Measurements from ENCODE around the gene GABARAPL2. TPM values are rescaled to one million over a fixed set of nuclear protein-coding genes. Genes with fewer than 3 reads are reported as not detected.

Gene GABARAPL2, protein sequence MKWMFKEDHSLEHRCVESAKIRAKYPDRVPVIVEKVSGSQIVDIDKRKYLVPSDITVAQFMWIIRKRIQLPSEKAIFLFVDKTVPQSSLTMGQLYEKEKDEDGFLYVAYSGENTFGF
- 86.7 TPM for polyA plus RNA-seq (2013, experiment 1 of 2)
- 91.2 TPM for polyA plus RNA-seq (2013, experiment 2 of 2)

DNA sequence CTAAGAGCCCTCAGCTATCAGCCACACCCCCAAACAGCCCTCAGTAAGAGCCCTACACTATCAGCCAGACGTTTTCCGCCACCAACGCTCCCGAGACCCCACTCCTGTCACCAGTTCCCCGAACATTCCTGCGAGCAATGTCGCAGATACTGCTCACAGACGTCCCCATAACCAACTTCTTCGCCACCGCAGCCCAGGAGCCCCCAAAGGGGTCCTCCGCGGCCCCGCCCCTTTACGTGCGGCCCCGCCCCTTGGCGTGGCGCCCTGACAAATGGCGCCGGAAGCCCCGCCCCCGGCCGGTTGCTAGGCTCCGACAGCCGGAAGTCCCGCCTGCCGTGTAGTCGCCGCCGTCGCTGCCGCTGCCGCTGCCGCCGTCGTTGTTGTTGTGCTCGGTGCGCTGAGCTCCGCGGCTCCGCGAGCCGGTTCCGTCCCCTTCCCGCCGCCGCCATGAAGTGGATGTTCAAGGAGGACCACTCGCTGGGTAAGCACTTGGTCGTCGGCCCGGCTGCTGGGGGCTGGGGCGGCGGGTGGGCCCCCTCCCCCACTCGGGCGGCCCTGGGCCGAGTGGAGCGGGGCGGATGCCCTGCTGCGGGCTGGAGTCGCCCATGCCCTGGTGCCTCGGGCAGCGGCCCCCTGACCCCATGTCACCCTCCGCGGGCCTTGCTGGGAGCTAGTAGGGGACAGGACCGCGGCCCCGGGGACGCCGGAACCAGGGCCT lies at the start of gene GABARAPL2:
Gene GABARAPL2, plus strand, starts transcription at position 340 of the 718 bp plus-strand sequence. Its CDS starts 108 bp downstream, at position 448.
- H3K18ac ChIP-seq (ENCODE audit: low read depth in 1 of 2, low read length in 2 of 2), result peak within 1 kb of the TSS; percentile 97 to 98
- H3K9me3 ChIP-seq (ENCODE audit: control insufficient read depth, low read length), result no peaks in the 10 kb centered on the region
- DNase-seq, result peak; percentile 84
- H3K27ac ChIP-seq (ENCODE audit: low read length, poor library complexity, severe bottlenecking), result no peak within 1 kb of the TSS
- H2AFZ ChIP-seq (ENCODE audit: low read depth, low read length), result peak within 1 kb of the TSS; percentile 98
- peaks cover 0 to 11% of the 10 kb centered on the region in 2 experiments for H3K27me3 ChIP-seq (ENCODE audit: control insufficient read depth in 1 of 2, insufficient read depth in 1 of 2, low read length in 2 of 2)
- peak within 1 kb of the TSS; percentile 9 to 82 for H3K14ac ChIP-seq (ENCODE audit: low read length in 2 of 2)
- H3K23ac ChIP-seq (ENCODE audit: low read length in 2 of 2), result peak within 1 kb of the TSS in 1 of 2 experiments; percentile 90
- peak within 1 kb of the TSS; percentile 67 for H2BK120ac ChIP-seq (ENCODE audit: low read depth, low read length)
- peaks cover 6% of the 10 kb centered on the region for H3K4me1 ChIP-seq (ENCODE audit: control insufficient read depth, insufficient read depth, low read depth, low read length)
- peak within 1 kb of the TSS; percentile 33 for H2BK15ac ChIP-seq (ENCODE audit: low read depth, poor library complexity, severe bottlenecking)
- peaks cover 20 to 38% of the 10 kb centered on the region in 2 experiments for H3K36me3 ChIP-seq (ENCODE audit: control insufficient read depth in 1 of 2, insufficient read depth in 2 of 2, low read depth in 1 of 2, low read length in 2 of 2)
- H3K79me1 ChIP-seq (replicated peaks; ENCODE audit: low read length, poor library complexity, severe bottlenecking), result peaks cover 34% of the 10 kb centered on the region
- H3K4me2 ChIP-seq (ENCODE audit: low read length, poor library complexity, severe bottlenecking), result peak within 1 kb of the TSS; percentile 97
- H4K8ac ChIP-seq (ENCODE audit: low read length), result peak within 1 kb of the TSS; percentile 69
- H3K9ac ChIP-seq (ENCODE audit: low read length), result peak within 1 kb of the TSS; percentile 91
- H2BK12ac ChIP-seq (ENCODE audit: low read length in 2 of 2), result peak within 1 kb of the TSS; percentile 33 to 87
- WGBS, result under 1% methylated on average over 68 of the region's 69 CpGs
- no peak within 1 kb of the TSS for H2BK5ac ChIP-seq (ENCODE audit: low read depth, low read length, poor library complexity, severe bottlenecking)
- peak within 1 kb of the TSS; percentile 89 to 99 for H3K4me3 ChIP-seq (ENCODE audit: insufficient read depth in 1 of 2, low read depth in 1 of 2, low read length in 2 of 2)
- peak within 1 kb of the TSS; percentile 87 for H4K91ac ChIP-seq (ENCODE audit: low read length)
- peak within 1 kb of the TSS; percentile 40 to 89 for H3K4ac ChIP-seq (ENCODE audit: low read depth in 1 of 2, low read length in 2 of 2)
- no peak within 1 kb of the TSS for H2AK5ac ChIP-seq (ENCODE audit: low read length, severe bottlenecking)

DNA sequence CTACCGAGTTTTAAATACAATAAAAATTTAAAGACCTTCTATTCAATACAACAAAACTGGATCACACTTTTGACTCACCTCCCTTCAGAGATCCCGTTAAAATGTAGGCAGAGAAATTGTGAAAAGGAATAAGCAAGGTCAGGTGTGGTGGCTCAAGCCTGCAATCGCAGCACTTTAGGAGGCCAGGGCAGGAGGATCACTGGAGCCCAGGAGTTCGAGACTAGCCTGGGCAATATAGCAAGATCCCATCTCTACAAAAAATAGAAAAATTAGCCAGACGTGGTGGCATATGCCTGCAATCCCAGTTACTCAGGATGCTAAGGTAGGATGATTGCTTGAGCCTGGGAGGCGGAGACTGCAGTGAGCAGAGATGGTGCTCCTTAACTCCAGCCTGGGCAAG lies 47.0 kb upstream of the GABARAPL2 start:
- Histone ChIP-seq H2BK5ac (ENCODE audit: low read depth, low read length, poor library complexity, severe bottlenecking) (no peak overlapping the region), H3K18ac (ENCODE audit: low read depth in 1 of 2, low read length in 2 of 2) (no peak overlapping the region), H3K4me1 (ENCODE audit: control insufficient read depth, insufficient read depth, low read depth, low read length) (peaks cover 13% of the 10 kb centered on the region), H3K9me3 (ENCODE audit: control insufficient read depth, low read length) (no peaks in the 10 kb centered on the region), H3K4ac (ENCODE audit: low read depth in 1 of 2, low read length in 2 of 2) (no peak overlapping the region), H3K23ac (ENCODE audit: low read length in 2 of 2) (no peak overlapping the region), H2BK12ac (ENCODE audit: low read length in 2 of 2) (no peak overlapping the region), H3K14ac (ENCODE audit: low read length in 2 of 2) (no peak overlapping the region), H2AK5ac (ENCODE audit: low read length, severe bottlenecking) (no peak overlapping the region), H2BK15ac (ENCODE audit: low read depth, poor library complexity, severe bottlenecking) (no peak overlapping the region), H3K4me3 (ENCODE audit: insufficient read depth in 1 of 2, low read depth in 1 of 2, low read length in 2 of 2) (no peak overlapping the region), H3K9ac (ENCODE audit: low read length) (no peak overlapping the region), H2AFZ (ENCODE audit: low read depth, low read length) (no peak overlapping the region), H3K27me3 (ENCODE audit: control insufficient read depth in 1 of 2, insufficient read depth in 1 of 2, low read length in 2 of 2) (no peaks in the 10 kb centered on the region), H3K4me2 (ENCODE audit: low read length, poor library complexity, severe bottlenecking) (no peak overlapping the region), H3K36me3 (ENCODE audit: control insufficient read depth in 1 of 2, insufficient read depth in 2 of 2, low read depth in 1 of 2, low read length in 2 of 2) (no peaks in the 10 kb centered on the region), H3K27ac (ENCODE audit: low read length, poor library complexity, severe bottlenecking) (no peak overlapping the region), H4K91ac (ENCODE audit: low read length) (no peak overlapping the region), H4K8ac (ENCODE audit: low read length) (no peak overlapping the region), H3K79me1 (replicated peaks; ENCODE audit: low read length, poor library complexity, severe bottlenecking) (no peaks in the 10 kb centered on the region), H2BK120ac (ENCODE audit: low read depth, low read length) (no peak overlapping the region)
- DNase-seq, result no peak
- WGBS, result 96% methylated on average over 6 of the region's 6 CpGs

DNA sequence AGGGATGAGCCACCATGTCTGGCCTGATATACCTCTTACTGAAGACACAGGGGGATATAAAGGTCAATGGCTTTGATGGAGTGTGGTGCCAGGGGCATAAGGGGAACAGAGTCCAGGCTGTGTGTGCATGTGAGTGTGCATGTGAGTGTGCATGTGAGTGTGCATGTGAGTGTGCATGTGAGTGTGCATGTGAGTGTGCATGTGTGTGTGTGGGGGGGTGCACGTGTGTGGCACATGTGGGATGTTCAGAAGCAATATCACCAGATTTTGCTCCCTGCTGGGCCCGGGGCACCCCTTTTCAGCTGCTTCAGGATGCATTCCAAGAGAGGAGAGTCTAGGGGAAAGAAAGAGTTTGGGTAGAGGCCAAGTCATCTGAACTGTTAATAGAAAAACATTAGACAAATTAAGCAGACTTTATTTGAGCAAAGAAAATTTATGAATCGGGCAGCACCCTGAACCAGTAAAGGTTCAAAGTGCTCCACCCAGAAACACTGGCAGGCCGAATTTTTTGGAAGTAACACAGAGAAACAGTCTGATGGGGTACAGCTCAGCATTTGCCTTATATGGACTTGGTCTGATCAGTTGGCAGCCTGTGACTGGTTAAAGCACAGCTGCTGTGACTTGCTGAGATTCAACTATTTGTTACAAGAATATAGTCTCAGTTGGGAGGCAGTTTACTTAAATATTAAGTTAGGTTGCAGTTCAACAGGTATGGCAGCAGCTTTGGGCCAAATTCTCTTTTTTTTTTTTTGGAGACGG lies 40.0 kb upstream of the GABARAPL2 start:
- no peak overlapping the region for H2BK5ac ChIP-seq (ENCODE audit: low read depth, low read length, poor library complexity, severe bottlenecking)
- H3K18ac ChIP-seq (ENCODE audit: low read depth in 1 of 2, low read length in 2 of 2), result no peak overlapping the region
- 86% methylated on average over 5 of the region's 5 CpGs for WGBS

DNA sequence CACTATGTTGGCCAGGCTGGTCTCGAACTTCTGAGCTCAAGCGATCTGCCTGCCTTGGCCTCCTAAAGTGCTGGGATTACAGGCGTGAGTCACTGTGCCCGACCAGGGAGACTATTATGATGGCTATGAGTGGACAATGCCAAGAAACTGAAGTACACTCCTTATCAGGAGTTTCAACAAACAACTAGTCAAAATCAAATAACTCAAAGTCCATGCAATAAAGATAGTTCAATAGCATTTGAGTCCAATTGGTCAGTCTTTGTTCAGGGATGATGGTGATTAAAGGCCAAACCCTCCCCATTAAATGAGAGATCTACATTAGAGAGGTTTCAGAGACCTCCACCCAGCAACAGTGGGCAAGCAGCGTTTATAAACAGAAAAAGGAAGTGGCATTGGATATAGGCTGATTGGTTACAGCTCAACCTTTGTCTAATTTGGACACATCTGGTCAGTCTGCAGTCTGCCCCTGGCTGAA lies 38.3 kb upstream of the GABARAPL2 start:
- Histone ChIP-seq H2AFZ (ENCODE audit: low read depth, low read length) (no peak overlapping the region), H3K9me3 (ENCODE audit: control insufficient read depth, low read length) (no peaks in the 10 kb centered on the region), H3K4me2 (ENCODE audit: low read length, poor library complexity, severe bottlenecking) (no peak overlapping the region), H4K91ac (ENCODE audit: low read length) (no peak overlapping the region), H3K23ac (ENCODE audit: low read length in 2 of 2) (no peak overlapping the region), H2BK15ac (ENCODE audit: low read depth, poor library complexity, severe bottlenecking) (no peak overlapping the region), H2AK5ac (ENCODE audit: low read length, severe bottlenecking) (no peak overlapping the region), H3K36me3 (ENCODE audit: control insufficient read depth in 1 of 2, insufficient read depth in 2 of 2, low read depth in 1 of 2, low read length in 2 of 2) (no peaks in the 10 kb centered on the region), H3K9ac (ENCODE audit: low read length) (no peak overlapping the region), H2BK5ac (ENCODE audit: low read depth, low read length, poor library complexity, severe bottlenecking) (no peak overlapping the region), H3K4ac (ENCODE audit: low read depth in 1 of 2, low read length in 2 of 2) (no peak overlapping the region), H3K79me1 (replicated peaks; ENCODE audit: low read length, poor library complexity, severe bottlenecking) (no peaks in the 10 kb centered on the region), H4K8ac (ENCODE audit: low read length) (no peak overlapping the region), H3K18ac (ENCODE audit: low read depth in 1 of 2, low read length in 2 of 2) (no peak overlapping the region), H3K27me3 (ENCODE audit: control insufficient read depth in 1 of 2, insufficient read depth in 1 of 2, low read length in 2 of 2) (peaks cover 14 to 15% of the 10 kb centered on the region in 2 experiments), H2BK120ac (ENCODE audit: low read depth, low read length) (no peak overlapping the region), H2BK12ac (ENCODE audit: low read length in 2 of 2) (no peak overlapping the region), H3K27ac (ENCODE audit: low read length, poor library complexity, severe bottlenecking) (no peak overlapping the region), H3K4me1 (ENCODE audit: control insufficient read depth, insufficient read depth, low read depth, low read length) (peaks cover 2% of the 10 kb centered on the region), H3K14ac (ENCODE audit: low read length in 2 of 2) (no peak overlapping the region), H3K4me3 (ENCODE audit: insufficient read depth in 1 of 2, low read depth in 1 of 2, low read length in 2 of 2) (no peak overlapping the region)
- peak; percentile 6 for DNase-seq
- WGBS, result 86% methylated on average over 3 of the region's 5 CpGs

More for the DNA sequence above, 40.0 kb upstream of the GABARAPL2 start:
- H3K4me3 ChIP-seq (ENCODE audit: insufficient read depth in 1 of 2, low read depth in 1 of 2, low read length in 2 of 2), result no peak overlapping the region
- H2AFZ ChIP-seq (ENCODE audit: low read depth, low read length), result no peak overlapping the region
- H2BK120ac ChIP-seq (ENCODE audit: low read depth, low read length), result no peak overlapping the region
- no peak overlapping the region for H3K27ac ChIP-seq (ENCODE audit: low read length, poor library complexity, severe bottlenecking)
- H3K4me2 ChIP-seq (ENCODE audit: low read length, poor library complexity, severe bottlenecking), result no peak overlapping the region
- H2BK15ac ChIP-seq (ENCODE audit: low read depth, poor library complexity, severe bottlenecking), result no peak overlapping the region
- H4K91ac ChIP-seq (ENCODE audit: low read length), result no peak overlapping the region
- H3K4ac ChIP-seq (ENCODE audit: low read depth in 1 of 2, low read length in 2 of 2), result no peak overlapping the region
- H4K8ac ChIP-seq (ENCODE audit: low read length), result no peak overlapping the region
- H3K23ac ChIP-seq (ENCODE audit: low read length in 2 of 2), result no peak overlapping the region
- H3K9me3 ChIP-seq (ENCODE audit: control insufficient read depth, low read length), result no peaks in the 10 kb centered on the region
- no peak overlapping the region for H3K9ac ChIP-seq (ENCODE audit: low read length)
- H2AK5ac ChIP-seq (ENCODE audit: low read length, severe bottlenecking), result no peak overlapping the region
- H2BK12ac ChIP-seq (ENCODE audit: low read length in 2 of 2), result no peak overlapping the region
- H3K14ac ChIP-seq (ENCODE audit: low read length in 2 of 2), result no peak overlapping the region
- DNase-seq, result no peak
- no peaks in the 10 kb centered on the region for H3K36me3 ChIP-seq (ENCODE audit: control insufficient read depth in 1 of 2, insufficient read depth in 2 of 2, low read depth in 1 of 2, low read length in 2 of 2)
- no peaks in the 10 kb centered on the region for H3K79me1 ChIP-seq (replicated peaks; ENCODE audit: low read length, poor library complexity, severe bottlenecking)
- H3K27me3 ChIP-seq (ENCODE audit: control insufficient read depth in 1 of 2, insufficient read depth in 1 of 2, low read length in 2 of 2), result peaks cover 0 to under 1% of the 10 kb centered on the region in 2 experiments
- peaks cover 2% of the 10 kb centered on the region for H3K4me1 ChIP-seq (ENCODE audit: control insufficient read depth, insufficient read depth, low read depth, low read length)
